Amniotic stem cell (primary cell): ENCODE data around the gene SPRED2.
A peak's percentile ranks its signal among the peaks of the same experiment; 100 is the strongest.
"Not testable (repeated sequence)": the region's sequence is repeated elsewhere in the genome, so short reads cannot be mapped to it uniquely, and the experiment has no call there.

Experiments
- DNase-seq: peaks from one replicate; lab custom pipeline; 2025; lab: John Stamatoyannopoulos, UW

The SPRED2 gene

GRCh38 chr2:65343386-65343785, 89.0 kb downstream of the SPRED2 start:
- no peak for DNase-seq

- DNase-seq, result no peak
These were observed 91.3 kb downstream of the SPRED2 start for GRCh38 chr2:65340898-65341681.

- DNase-seq, result no peak
These were observed 92.8 kb downstream of the SPRED2 start for GRCh38 chr2:65339648-65340047.

GRCh38 chr2:65338830-65339495, 93.4 kb downstream of the SPRED2 start:
- DNase-seq, result not testable (repeated sequence)

GRCh38 chr2:65337915-65338314, 94.5 kb downstream of the SPRED2 start:
- DNase-seq, result not testable (repeated sequence)

GRCh38 chr2:65334714-65335113, 97.7 kb downstream of the SPRED2 start:
- DNase-seq, result no peak

GRCh38 chr2:65331336-65332025, 100.9 kb downstream of the SPRED2 start:
- DNase-seq, result no peak

- DNase-seq, result no peak
These were observed 102.9 kb downstream of the SPRED2 start for GRCh38 chr2:65329525-65329924.

- no peak for DNase-seq
These were observed 106.1 kb downstream of the SPRED2 start for GRCh38 chr2:65326276-65326675.

GRCh38 chr2:65325066-65325465, 107.3 kb downstream of the SPRED2 start:
- no peak for DNase-seq

GRCh38 chr2:65320946-65321345, 111.5 kb downstream of the SPRED2 start:
- DNase-seq, result no peak

- DNase-seq, result peak; percentile 60
These were observed 112.2 kb downstream of the SPRED2 start for GRCh38 chr2:65320042-65320725.

GRCh38 chr2:65319674-65320041, 112.7 kb downstream of the SPRED2 start:
- DNase-seq, result no peak

GRCh38 chr2:65319072-65319673, 113.2 kb downstream of the SPRED2 start:
- no peak for DNase-seq

- no peak for DNase-seq
These were observed 114.6 kb downstream of the SPRED2 start for GRCh38 chr2:65317841-65318240.

- DNase-seq, result not testable (repeated sequence)
These were observed 115.0 kb downstream of the SPRED2 start for GRCh38 chr2:65317351-65317750.

- DNase-seq, result no peak
These were observed 116.3 kb downstream of the SPRED2 start for GRCh38 chr2:65316072-65316471.

- DNase-seq, result no peak
These were observed 117.5 kb downstream of the SPRED2 start for GRCh38 chr2:65314801-65315441.

GRCh38 chr2:65313954-65314256, 118.5 kb downstream of the SPRED2 start:
- no peak for DNase-seq

GRCh38 chr2:65313126-65313953, 119.1 kb downstream of the SPRED2 start:
- DNase-seq, result no peak

GRCh38 chr2:65311596-65311995, 120.8 kb downstream of the SPRED2 start:
- DNase-seq, result no peak
